DOHH2 (cell line): ENCODE data around the gene CREB5.

Experiments
- H3F3A ChIP-seq: fragments of 200-600 bp; sonication (generic), shearing (Covaris generic); 2 replicates; pipeline ENCODE4 v1.6.0; 2016; ENCODE audit warnings: antibody characterized with exemption, mild to moderate bottlenecking; ENCODE audit not compliant: control insufficient read depth, insufficient read depth
- H3K27ac ChIP-seq: fragments of 200-600 bp; sonication (generic); 2 replicates; pipeline ENCODE4 v1.5.1; 2014; ENCODE audit warnings: low read depth, mild to moderate bottlenecking, low read length, moderate library complexity
- H3K27me3 ChIP-seq: fragments of 200-600 bp; sonication (generic); 2 replicates; pipeline ENCODE4 v1.6.1; 2014; ENCODE audit warnings: mild to moderate bottlenecking, low read length, mixed read lengths; ENCODE audit not compliant: control insufficient read depth
- H3K36me3 ChIP-seq: fragments of 200-600 bp; sonication (generic); 2 replicates; pipeline ENCODE4 v1.6.1; 2014; ENCODE audit warnings: mild to moderate bottlenecking, low read length, moderate library complexity, mixed read lengths; ENCODE audit not compliant: control insufficient read depth
- H3K4me1 ChIP-seq: fragments of 200-600 bp; sonication (generic); 2 replicates; pipeline ENCODE4 v1.6.1; 2014; ENCODE audit warnings: mild to moderate bottlenecking, low read length, mixed read lengths; ENCODE audit not compliant: control insufficient read depth
- H3K4me2 ChIP-seq: fragments of 200-600 bp; sonication (generic); 2 replicates; pipeline ENCODE4 v1.6.0; 2014; ENCODE audit warnings: mild to moderate bottlenecking, low read length, moderate library complexity
- H3K4me3 ChIP-seq: fragments of 200-600 bp; sonication (generic); 2 replicates; pipeline ENCODE4 v1.5.1; 2014; ENCODE audit warnings: mild to moderate bottlenecking, low read length, mixed read lengths
- H3K79me2 ChIP-seq: fragments of 200-600 bp; sonication (generic); 2 replicates; pipeline ENCODE4 v1.6.1; 2014; ENCODE audit warnings: mild to moderate bottlenecking, low read length, mixed read lengths; ENCODE audit not compliant: control insufficient read depth
- H3K9me2 ChIP-seq: fragments of 200-600 bp; sonication (generic); replicated peaks from 2 replicates; pipeline ENCODE4 v1.6.1; 2014; ENCODE audit warnings: mild to moderate bottlenecking, low read length, mixed read lengths; ENCODE audit not compliant: control insufficient read depth
- H3K9me3 ChIP-seq: fragments of 200-600 bp; sonication (generic); 2 replicates; pipeline ENCODE4 v1.6.1; 2014; ENCODE audit warnings: antibody characterized with exemption, low read length, mixed read lengths; ENCODE audit not compliant: control insufficient read depth, insufficient read depth
- H4K20me1 ChIP-seq: fragments of 200-600 bp; sonication (generic); 2 replicates; pipeline ENCODE4 v1.6.0; 2014; ENCODE audit warnings: low read depth, mild to moderate bottlenecking, antibody characterized with exemption, low read length, moderate library complexity; ENCODE audit not compliant: control insufficient read depth, insufficient read depth
- EZH2phosphoT487 ChIP-seq: fragments of 200-600 bp; sonication (generic); IDR thresholded peaks from 2 replicates; pipeline ENCODE4 v1.6.1; 2017; ENCODE audit warnings: borderline replicate concordance, mild to moderate bottlenecking, antibody characterized with exemption, low read length, moderate library complexity, mixed read lengths
- TF ChIP-seq, protein P1 (sequence below): fragments of 200-600 bp; sonication (generic); IDR thresholded peaks from one replicate; pipeline ENCODE4 v1.5.1; 2014; ENCODE audit warnings: antibody characterized with exemption, mild to moderate bottlenecking, low read depth, low read length; ENCODE audit not compliant: poor library complexity, severe bottlenecking

The CREB5 gene

DNA sequence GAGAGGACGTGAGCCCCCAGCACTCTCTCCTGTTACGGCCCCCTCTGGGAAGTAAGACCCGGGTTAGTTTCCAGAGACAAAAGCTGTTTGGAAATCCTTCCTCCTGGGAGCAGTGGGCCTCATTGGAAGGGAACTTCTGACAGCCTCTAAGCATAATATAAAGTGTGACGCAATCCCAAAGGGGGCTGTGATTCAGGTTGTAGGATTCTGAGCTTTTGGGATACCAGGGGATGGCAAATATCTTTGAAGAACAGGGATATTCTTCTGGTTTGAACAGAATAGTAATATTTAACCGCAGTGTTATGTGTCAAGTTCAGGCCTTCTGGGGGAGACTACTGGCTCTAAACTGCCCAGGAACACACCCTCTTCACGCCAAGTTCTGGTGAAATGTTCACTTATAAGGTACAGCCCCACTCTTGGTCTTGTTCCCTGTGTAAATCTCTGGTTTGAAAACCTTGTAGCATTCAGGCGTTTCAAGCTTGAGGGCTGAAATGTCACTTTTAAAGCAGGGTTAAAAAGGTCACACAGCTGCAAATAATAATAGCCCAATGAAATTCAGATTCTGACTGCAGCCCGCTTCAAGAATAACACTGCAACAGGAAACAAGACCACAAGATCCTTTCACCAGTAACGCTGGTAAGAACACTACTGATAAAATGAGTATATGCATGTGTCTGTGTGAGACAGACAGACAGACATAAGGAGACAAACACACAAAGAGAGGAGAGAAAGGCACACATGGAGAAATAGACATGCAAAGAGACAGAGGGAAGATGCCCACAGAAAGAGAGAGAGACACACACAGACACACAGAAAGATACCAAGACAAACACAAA is 69.0 kb downstream of the CREB5 start:
- Histone ChIP-seq H3K27ac (no peak overlapping the region; the same call in 1 of the 2 replicates), H3K36me3 (no peaks in the 10 kb centered on the region), H3K27me3 (no peaks in the 10 kb centered on the region), H3K4me3 (peak overlapping the region; percentile 34), H3K4me1 (peaks cover 34% of the 10 kb centered on the region), H3K9me3 (no peaks in the 10 kb centered on the region), H4K20me1 (no peaks in the 10 kb centered on the region), H3K4me2 (peak overlapping the region; percentile 60), H3K9me2 (no peaks in the 10 kb centered on the region), H3K79me2 (no peaks in the 10 kb centered on the region), H3F3A (no peaks in the 10 kb centered on the region)
- TF ChIP-seq, protein P1, sequence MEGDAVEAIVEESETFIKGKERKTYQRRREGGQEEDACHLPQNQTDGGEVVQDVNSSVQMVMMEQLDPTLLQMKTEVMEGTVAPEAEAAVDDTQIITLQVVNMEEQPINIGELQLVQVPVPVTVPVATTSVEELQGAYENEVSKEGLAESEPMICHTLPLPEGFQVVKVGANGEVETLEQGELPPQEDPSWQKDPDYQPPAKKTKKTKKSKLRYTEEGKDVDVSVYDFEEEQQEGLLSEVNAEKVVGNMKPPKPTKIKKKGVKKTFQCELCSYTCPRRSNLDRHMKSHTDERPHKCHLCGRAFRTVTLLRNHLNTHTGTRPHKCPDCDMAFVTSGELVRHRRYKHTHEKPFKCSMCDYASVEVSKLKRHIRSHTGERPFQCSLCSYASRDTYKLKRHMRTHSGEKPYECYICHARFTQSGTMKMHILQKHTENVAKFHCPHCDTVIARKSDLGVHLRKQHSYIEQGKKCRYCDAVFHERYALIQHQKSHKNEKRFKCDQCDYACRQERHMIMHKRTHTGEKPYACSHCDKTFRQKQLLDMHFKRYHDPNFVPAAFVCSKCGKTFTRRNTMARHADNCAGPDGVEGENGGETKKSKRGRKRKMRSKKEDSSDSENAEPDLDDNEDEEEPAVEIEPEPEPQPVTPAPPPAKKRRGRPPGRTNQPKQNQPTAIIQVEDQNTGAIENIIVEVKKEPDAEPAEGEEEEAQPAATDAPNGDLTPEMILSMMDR: no peak
- no peak for TF ChIP-seq EZH2phosphoT487

DNA sequence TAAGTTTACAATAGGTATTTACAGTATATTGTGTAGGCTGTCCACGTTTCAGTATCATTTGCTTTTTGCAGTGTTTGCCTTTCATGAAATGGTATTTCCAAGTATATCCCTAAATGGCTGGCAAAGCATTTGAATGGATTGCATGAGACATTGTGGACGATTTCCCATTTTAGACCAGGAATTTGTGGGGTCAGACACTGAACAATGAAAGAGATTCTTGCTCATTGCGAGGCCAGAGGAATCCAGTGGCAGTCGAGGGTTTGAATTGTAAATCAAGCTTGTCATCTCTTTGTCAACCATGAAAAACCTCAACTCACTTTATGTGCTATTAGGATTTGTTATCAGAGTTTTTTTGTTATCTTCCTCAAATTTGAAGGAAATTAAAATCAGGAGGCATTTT is 70.8 kb downstream of the CREB5 start:
- H3K27me3 ChIP-seq: no peaks in the 10 kb centered on the region
- H3K27ac ChIP-seq: no peak overlapping the region
- TF ChIP-seq, protein P1: no peak
- no peak for TF ChIP-seq EZH2phosphoT487
- no peaks in the 10 kb centered on the region for H3K79me2 ChIP-seq
- H4K20me1 ChIP-seq: no peaks in the 10 kb centered on the region
- H3K4me3 ChIP-seq: no peak overlapping the region
- no peaks in the 10 kb centered on the region for H3K36me3 ChIP-seq
- H3K9me3 ChIP-seq: no peaks in the 10 kb centered on the region
- H3K4me2 ChIP-seq: no peak overlapping the region
- no peaks in the 10 kb centered on the region for H3K9me2 ChIP-seq
- H3K4me1 ChIP-seq: peaks cover 34% of the 10 kb centered on the region
- no peaks in the 10 kb centered on the region for H3F3A ChIP-seq

DNA sequence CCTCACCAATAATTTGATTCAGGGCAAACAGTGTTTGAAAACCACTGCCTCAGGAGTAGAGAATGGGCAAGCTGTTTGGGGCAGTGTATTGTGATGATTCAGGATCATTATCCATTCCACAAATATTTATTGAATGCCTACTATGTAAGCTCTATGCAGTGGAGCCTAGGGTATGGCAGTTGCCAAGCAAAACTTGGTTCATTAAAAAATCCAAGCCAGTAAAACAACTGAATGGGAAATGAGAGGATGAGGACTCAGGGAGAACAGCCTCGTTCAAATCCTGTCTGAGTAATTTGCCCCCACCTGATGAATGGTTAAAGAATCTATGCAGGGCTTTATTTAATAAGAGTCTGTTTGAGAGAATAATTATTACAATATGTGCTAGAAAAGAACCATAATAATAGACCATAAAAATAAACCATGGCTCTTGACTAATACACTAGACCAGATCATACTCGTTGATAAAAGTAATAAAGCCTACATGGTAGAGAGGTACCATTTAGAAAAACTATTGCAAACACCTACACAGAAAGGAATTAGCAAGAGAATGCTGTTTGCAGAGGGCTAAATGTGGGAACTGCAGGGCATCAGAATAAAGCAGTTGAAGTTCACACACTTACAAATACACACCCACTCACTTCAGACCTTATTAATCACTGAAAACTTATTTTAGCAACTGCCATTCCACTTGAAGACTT is 71.7 kb downstream of the CREB5 start:
- no peaks in the 10 kb centered on the region for H3K9me2 ChIP-seq
- H3K4me1 ChIP-seq: peaks cover 34% of the 10 kb centered on the region
- H4K20me1 ChIP-seq: no peaks in the 10 kb centered on the region
- H3K27ac ChIP-seq: no peak overlapping the region
- H3K27me3 ChIP-seq: no peaks in the 10 kb centered on the region
- no peak for TF ChIP-seq EZH2phosphoT487
- TF ChIP-seq, protein P1: no peak
- no peaks in the 10 kb centered on the region for H3K79me2 ChIP-seq
- no peak overlapping the region for H3K4me3 ChIP-seq
- no peaks in the 10 kb centered on the region for H3K9me3 ChIP-seq
- no peak overlapping the region for H3K4me2 ChIP-seq
- H3F3A ChIP-seq: no peaks in the 10 kb centered on the region
- H3K36me3 ChIP-seq: no peaks in the 10 kb centered on the region
